ENCODE data around the gene ZDHHC14.
"Not testable (repeated sequence)": the region's sequence is repeated elsewhere in the genome, so short reads cannot be mapped to it uniquely, and the experiment has no call there.

Gene ZDHHC14

DNA sequence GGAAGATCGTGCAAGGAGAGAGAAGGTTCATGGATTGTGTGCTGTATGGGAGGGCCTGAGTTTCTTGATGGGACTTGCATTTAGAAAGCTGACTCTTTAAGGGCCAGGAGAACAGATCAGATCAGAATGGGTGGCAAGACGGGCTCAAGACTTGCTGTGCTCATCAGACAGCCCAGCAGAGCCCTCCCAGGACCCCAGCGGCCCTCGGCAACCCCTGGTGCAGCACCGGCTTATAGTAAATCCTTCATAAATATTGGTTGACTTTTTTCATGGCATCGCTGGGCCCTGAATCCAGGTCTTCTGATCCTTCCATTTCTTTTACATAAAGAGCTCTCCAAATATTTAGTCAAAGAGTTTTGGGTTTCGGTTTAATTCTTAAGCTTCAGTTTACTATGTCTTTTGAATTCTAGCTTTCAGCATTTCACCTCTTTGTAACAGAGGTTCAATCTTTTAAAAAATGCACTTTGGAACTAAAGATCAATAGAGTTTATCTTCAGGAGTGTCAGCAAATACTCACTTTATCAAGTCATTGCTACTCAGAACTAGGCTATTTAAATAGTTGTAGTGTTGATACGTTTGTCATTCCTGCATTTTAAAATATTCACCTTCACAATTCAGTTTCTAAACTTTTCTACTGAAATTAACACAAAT, 205.6 kb downstream of the ZDHHC14 start:
- no peak for FAIRE-seq
- DNase-seq (ENCODE audit: insufficient read length, low spot score), result no peak

DNA sequence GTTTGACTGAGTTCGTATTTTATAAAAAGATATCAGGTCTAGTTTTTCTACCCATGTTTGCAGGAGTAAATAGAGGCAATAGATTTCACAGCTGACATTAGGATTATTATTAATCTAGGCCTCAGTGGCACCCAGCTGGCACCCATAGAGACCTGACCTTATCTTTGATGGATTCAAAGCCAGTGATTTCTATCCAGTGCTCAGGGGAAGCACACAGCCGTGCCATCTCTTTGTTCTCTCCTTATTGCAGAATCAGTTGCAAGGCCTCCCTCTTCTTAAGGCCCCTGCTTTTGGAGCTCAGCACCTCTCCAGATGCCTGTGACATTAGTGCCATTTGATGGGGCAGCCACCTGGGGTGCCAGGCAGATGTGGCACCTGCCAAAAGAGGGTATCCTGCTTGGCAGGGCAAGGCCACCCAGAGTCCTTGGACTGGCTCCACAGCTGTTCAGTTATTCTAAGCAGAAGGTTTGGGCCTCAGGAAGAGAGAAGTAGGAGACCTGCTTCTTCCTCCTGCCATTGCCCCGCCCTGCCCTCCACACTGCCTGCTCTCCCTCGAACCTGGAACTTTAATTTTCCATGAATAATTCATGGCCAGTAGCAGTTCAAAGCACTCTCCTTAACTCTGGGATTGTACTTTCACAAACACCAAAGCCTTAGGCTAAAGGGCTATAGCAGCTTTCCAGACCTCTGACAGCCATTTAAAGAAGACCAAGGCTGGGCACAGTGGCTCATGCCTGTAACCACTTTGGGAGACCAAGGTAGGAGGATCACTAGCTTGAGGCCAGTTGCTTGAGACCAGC, 206.3 kb downstream of the ZDHHC14 start:
- FAIRE-seq (no peak), DNase-seq (ENCODE audit: insufficient read length, low spot score) (no peak)

DNA sequence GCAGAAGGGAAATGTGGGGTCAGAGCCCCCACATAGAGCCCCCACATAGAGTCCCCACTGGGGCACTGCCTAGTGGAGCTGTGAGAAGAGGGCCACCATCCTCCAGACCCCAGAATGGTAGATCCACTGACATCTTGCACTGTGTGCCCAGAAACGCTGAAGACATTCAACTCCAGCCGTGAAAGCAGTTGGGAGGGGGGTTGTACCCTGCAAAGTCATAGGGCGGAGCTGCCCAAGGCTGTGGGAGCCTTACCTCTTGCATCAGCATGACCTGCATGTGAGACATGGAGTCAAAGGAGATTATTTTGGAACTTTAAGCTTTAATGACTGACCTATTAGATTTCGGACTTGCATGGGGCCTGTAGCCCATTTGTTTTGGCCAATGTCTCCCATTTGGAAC, 209.7 kb downstream of the ZDHHC14 start:
- DNase-seq (ENCODE audit: insufficient read length, low spot score); FAIRE-seq: not testable (repeated sequence)

DNA sequence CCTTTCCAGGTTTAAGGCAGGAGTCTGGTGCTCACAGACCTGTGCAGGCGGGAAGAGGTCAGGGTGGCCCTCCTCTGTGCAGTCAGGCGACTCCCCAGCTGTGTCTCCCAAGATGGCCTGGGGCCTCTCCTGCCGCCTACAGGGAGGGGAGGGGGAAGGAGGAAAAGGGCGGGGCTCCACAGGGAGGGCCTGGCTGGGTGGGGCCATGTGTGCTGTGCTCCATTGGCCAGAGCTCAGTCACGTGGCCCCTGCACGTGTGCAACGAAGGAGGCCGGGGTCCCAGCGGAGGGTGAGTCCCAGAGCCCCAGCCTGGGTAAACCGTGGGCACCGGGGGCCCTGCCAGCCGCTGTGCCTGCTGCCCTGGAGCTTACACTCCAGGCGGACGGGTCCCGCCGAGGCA, 211.6 kb downstream of the ZDHHC14 start:
- FAIRE-seq (no peak), DNase-seq (ENCODE audit: insufficient read length, low spot score) (no peak)

DNA sequence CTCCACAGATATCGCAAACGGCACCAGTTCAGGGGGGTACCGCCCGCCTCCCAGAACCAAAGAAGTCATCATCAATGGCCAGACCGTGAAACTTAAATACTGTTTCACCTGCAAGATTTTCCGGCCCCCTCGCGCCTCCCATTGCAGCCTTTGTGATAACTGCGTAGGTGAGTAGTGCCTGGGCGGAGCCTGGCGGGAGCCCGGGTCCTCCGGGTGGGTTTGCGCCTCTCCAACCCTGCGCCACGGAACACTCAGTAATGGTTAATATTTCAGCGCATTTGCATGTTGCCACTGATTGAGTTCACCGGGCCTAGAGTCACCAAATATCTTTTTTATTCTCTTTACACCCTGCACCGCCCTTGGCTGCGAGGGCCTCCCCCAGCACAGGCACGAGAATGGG, 212.0 kb downstream of the ZDHHC14 start:
- no peak for DNase-seq (ENCODE audit: insufficient read length, low spot score)
- FAIRE-seq, result no peak

DNA sequence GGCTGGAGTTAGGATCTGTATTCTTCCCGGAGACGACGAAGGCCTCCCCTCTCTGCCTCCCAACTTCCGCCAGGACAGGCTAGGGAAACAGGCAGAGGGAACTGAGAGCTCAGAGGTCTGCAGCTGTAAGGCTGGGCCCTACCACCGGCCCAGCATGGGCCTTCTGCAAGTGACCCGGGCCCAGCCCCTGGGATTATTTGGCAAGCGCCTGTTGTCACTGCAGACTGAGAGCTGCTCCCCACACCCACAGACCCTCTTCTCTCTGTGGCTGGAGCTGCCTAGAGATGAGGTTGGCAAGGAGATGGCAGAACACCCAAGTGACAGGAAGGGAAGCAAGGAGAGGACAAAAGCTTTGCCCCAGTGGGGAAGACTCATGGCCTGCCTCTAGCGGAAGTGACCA, 212.6 kb downstream of the ZDHHC14 start:
- FAIRE-seq (no peak), DNase-seq (ENCODE audit: insufficient read length, low spot score) (no peak)

DNA sequence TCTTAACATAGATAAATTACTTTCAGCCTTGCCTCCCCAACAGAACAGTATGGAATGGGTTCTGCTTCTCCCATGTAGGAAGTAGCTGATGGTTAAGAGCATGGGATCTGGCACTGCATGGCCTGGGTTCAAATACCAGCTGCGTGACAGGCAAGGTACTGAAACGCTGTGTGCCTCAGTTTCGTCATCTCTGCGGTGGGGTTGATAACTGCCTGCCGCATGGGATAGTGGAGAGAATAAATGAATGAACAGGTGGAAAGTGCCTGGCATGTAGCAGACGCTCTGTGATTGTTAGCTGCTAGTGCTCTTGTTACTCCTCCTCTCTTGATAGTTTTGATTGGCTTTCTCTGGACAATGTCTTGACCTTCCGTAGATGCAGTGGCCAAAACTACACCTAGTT, 213.3 kb downstream of the ZDHHC14 start:
- no peak for FAIRE-seq
- no peak for DNase-seq (ENCODE audit: insufficient read length, low spot score)

DNA sequence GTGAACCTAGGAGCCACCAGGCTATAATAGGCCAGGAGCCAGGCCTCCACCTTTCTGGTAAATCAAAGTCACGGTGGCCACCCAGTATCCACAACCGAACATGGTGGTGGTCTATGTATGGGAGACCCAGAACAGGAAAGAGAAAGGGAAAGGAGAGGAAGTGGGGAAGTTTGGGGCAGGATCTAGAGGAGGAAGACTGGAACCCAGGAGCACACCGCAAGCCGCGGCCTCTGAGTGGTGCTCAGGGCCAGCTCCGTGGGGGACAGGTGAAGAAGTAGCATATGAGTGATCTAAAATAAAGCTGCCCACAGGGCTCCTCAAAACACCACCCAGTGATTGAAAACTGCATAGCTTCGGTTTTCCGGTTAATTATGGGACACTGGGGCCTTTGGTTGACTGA, 214.8 kb downstream of the ZDHHC14 start:
- FAIRE-seq (no peak), DNase-seq (ENCODE audit: insufficient read length, low spot score) (no peak)

DNA sequence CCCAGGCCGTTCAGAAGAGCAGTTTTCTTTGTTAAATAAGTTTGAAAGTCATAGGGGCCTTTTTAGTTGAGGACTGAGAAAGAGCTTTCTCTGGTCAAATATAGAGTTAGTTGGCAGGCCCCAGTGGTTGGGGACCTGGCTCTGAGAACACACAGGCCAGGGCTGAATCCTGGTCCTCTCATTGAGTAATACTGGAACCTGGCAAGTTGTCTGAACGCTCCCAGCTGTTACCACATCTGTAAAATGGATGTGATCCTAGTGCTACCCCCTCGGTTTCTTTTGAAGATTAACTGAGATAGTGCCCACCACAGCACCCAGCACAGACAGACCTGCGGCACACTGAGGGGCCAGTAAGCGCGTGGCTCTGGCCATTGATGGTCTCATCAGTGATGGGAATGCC, 215.5 kb downstream of the ZDHHC14 start:
- no peak for FAIRE-seq

DNA sequence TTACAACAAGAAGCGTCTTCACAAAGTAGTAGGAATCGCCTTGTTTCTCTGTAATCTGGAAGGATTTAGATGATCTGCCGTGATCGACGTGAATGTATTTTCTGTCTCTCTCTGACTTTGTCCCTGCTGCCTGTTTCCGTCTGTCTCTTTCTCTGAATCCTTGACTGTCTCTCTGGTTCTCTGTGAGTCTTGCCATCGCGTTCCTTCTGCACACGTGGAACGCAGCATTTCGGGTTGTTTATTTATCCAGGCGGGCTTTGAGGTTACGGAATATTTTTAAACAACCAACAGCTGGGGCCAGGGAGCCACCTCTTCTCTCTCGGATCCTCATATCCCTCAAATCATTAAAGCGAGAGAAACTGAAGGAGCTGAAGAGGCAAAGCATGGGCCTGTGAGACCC, 215.9 kb downstream of the ZDHHC14 start:
- no peak for FAIRE-seq

More for the DNA sequence above, 215.5 kb downstream of the ZDHHC14 start:
- no peak for DNase-seq (ENCODE audit: insufficient read length, low spot score)

DNA sequence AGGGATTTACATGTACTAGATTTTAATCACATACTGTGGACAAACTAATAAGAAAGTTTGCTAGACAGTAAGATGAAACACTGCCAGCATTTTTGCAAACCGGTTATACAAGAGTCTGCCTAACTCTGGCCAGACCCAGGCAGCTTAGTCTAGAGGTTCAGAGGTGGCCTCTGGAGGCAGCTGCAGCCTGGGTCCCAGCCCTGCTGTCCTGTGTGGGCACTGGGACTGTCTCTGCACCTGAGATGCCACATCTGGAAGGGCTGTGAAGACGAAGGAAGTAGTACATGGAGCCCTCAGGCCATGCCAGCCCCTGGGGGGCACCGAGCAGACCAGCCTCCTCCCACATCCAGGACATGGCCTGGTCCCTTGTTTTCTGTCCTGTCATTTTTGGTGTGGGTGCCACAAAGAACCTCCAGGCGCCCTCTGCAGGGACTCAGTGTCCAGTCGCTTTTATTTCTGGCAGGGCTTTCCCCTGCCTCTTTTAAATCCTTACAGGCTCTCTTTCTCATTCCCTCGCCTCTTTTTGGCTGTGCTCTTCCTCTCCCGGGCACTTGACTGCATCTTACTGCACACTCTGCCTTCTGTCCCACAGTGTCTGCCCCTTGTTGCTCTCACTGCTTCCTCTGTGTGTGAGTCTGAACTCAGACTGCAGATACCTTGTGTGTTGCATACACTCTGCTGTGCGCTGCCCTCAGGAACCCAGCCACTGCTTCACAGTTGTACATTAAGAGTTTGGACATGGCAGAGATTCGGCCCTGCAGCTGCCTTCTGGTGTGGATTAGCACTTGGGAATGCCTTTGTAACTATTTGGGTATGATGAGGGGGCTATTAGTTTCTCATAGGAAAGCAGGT, 216.7 kb downstream of the ZDHHC14 start:
- FAIRE-seq (peak; percentile 82), DNase-seq (ENCODE audit: insufficient read length, low spot score) (no peak)

More for the DNA sequence above, 215.9 kb downstream of the ZDHHC14 start:
- DNase-seq (ENCODE audit: insufficient read length, low spot score), result no peak

DNA sequence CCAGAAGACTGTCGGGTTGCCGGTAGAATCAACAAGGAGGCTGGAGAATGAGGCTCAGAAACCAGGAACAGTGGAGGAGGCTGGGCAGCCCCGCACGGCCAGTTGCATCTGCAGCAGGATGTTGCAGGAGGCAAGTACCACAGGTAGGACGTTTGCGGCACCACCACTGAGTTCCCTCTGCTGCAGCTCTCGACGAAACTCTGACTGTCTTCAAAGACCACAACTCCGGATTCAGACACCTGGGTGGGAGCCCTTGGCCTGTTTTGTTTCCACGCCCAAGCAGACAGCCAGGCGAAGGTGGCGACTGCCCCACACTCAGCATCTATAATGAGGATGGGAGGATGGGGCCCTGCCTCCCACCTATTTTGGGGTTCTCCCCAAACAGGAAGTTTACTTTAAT, 218.2 kb downstream of the ZDHHC14 start:
- DNase-seq (ENCODE audit: insufficient read length, low spot score), result no peak
- FAIRE-seq, result no peak

DNA sequence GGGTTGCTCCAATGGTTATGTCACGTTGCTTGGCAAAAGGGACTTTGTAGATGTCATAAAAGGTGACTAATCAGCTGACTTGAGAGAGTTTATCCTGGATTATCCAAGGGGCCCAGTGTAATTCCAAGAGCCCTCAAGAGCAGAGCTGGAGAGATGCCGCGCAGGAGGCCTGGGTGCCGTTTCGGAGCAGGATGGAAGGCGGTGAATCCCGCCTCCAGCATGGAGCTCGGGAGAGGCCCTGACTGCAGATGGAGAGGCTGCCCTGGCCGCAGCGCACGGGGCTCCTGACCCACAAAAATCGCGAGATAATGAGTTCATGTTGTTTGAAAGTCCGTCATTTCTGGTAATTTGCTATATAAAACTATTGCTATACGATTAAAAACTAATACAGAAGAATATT, 219.8 kb downstream of the ZDHHC14 start:
- DNase-seq (ENCODE audit: insufficient read length, low spot score), result no peak
- FAIRE-seq, result no peak

DNA sequence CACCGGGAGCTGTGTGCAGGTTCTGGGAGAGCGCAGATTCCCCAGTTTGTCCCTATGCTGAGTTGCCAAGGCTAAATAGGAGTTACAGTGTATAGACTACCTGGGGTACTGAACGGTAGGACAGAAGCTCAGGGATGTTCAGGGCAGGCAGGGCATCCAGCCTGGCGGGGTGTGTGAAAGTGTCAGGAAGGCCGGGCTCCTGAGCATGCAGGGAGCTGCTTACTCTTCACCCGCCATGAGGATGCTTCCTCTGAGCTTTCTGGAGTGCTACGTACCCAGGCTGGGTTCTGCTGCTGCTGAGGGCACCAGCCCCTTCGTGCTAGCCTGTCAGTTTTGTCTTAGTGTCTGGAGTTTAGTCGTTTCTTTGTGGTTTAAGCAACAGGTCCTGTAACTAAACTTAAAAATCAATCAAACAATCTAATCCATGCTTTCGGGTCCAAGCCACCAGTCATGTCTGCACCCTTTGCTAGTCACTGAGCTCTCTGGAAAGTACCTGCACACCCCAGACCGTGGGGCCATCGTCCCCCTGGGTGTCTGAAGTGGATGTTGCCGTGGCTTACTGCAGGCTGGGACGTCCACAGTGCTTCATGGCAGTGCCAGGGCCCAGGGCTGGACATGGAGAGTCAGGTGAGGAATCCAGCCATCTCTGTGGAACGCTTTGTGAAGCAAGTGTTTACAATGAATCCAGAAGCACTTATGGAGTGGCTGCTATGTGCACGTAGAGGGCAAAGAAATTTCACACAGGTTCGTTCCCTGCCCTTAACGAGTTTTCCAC, 221.7 kb downstream of the ZDHHC14 start:
- no peak for FAIRE-seq

DNA sequence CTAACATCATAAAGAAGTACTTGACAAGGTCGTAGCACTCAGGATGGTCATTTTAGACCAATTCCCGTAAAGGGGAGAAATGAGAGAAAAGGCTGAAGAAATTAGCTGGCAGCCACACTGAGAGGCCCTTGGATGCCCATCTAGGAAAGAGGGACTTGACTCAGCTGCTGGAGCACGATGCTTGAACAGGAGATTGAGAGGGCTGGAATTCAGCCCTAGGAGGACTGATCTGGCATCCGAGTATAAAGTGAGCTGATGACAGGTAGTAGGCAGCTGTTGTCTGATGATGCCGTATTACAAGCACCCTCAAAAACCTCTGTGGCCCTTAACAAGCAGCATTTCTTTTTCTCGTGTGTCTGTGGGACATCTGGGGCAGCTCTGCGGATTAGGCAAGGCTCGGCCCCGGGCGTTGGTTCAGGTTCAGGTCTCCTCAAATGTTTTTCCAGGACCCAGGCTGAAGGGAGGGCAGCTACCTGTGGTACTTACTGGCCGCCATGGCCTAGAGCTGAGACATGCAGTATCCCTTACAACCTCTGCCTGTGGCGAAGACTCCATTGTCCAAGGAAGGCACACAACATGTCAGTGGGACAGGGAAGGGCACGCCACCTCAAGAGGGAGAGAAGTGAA, 222.4 kb downstream of the ZDHHC14 start:
- FAIRE-seq (no peak), DNase-seq (ENCODE audit: insufficient read length, low spot score) (no peak)

More for the DNA sequence above, 221.7 kb downstream of the ZDHHC14 start:
- DNase-seq (ENCODE audit: insufficient read length, low spot score), result no peak

DNA sequence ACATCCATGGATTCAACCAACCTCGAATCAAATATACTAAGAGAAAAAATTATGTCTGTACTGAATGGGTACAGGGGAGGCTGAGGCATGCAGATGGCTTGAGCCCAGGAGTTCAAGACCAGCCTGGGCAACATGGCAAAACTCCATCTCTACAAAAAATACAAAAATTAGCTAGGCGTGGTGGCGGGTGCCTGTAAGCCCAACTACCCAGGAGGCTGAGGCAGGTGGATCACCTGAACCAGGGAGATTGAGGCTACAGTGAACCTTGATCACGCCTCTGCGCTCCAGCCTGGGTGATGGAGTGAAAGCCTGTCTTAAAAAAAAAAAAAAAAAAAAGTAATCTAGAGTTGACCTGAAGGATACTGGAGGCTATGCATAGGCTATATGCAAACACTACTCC, 223.0 kb downstream of the ZDHHC14 start:
- no peak for FAIRE-seq
- DNase-seq (ENCODE audit: insufficient read length, low spot score), result no peak

DNA sequence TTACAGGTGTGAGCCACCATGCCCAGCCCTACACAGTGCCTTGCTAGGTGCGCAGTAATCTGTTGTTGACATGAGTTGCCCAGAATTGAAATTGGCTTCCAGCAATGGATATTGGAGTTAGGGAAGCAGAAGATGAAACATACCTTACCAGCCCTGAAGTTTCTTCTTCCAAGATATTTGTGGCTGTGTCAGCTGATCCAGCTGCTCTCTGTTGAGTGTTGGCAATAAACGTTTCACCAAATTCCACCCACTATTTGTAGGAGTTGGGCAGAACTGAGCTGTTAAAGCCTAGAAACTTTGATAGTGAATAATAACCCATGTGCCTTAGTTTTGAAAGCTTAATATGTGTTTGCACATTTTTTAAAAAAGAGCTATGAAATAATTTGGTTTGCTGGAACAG, 223.8 kb downstream of the ZDHHC14 start:
- FAIRE-seq, result no peak
- DNase-seq (ENCODE audit: insufficient read length, low spot score), result no peak

DNA sequence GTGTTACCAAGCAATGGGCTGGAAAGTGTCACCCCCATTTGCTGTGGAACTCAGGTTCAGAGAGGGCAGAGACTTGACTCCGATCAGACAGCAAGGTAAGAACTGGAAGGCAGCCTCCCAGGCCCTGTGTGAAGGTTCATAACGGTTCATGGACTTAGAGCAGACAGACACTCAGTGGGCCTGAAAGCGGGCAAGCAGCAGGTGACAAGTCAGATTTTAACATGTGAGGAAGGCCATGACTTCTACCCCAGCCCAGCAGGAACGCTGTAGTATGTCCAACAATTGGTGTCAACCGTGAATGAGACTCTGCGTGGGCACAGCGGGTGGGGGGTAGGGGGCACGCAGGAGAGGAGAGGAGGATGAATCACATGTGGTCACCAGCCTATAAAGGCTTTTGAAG, 224.5 kb downstream of the ZDHHC14 start:
- no peak for FAIRE-seq
- no peak for DNase-seq (ENCODE audit: insufficient read length, low spot score)

DNA sequence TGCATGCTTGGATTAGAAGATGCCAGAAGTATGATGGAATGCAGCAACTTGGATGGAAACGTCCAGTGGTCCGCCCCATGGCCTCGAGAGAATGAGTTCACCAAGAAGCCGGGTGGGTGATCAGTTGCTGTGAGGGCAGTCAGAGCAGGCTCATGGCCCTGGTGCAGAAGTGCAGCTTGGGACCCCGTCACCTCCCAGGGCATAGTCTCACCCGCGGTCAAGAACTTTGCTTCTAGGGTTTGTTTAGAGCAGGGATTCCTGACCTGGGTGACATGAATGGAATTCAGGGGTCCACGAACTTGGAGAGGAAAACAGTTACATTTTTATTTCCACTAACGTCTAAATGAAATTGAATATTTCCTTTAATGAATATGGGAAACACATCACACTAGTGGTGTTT, 225.5 kb downstream of the ZDHHC14 start:
- FAIRE-seq (no peak), DNase-seq (ENCODE audit: insufficient read length, low spot score) (no peak)
